C4-2B (cell line): ENCODE results near the gene KCNC1.

Experiments
- H3K27ac ChIP-seq: fragments of 450-650 bp; 2 replicates; pipeline ENCODE4 v1.5.1; 2017
- ZFX ChIP-seq: fragments of 450-650 bp; IDR thresholded peaks from 2 replicates; pipeline ENCODE4 v1.6.1; 2017
- TF ChIP-seq, protein P1 (sequence below): fragments of 450-650 bp; conservative IDR thresholded peaks from 2 replicates; pipeline ENCODE4 v1.5.1; 2017; ENCODE audit warnings: mild to moderate bottlenecking

The KCNC1 gene

DNA sequence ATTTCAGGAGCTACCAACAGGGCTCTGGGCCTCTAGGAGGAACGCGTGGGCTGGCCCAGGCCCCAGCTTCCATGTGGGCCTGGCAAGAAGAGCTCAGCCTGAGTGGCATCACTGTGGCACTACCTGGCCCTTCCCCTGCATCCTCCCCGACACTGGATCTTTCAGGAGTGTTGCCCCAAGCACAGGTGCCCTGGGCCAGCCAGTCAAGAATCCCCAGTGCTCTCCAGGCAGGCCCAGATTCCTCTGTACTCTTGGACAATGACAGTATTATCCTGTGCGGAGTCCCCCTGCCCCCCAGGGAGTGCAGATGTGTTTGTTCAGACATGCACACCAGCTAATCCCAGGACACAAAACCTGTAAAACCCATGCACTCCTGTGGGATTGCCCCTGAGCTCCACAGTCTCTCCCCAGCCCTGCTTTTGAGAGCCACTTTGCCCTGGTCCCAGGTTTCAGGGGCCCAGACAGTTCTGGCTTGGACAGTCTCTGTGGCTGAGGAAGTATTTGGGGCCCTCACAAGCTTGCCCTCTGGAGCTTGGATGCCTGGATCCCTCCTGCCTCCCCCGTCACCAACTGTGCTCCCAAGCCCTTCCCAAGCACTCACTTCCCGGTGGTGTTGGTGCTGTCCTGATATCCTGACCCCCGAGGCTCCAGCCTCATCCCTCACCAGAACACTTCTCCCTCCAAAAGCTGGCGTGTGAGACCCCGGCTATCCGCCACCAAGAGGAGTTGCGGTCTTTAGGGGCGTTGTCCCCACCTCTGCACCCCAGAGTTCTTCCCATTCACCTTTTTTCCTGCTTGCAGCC is 39.9 kb downstream of the KCNC1 start:
- H3K27ac ChIP-seq: no peak overlapping the region
- TF ChIP-seq, protein P1, sequence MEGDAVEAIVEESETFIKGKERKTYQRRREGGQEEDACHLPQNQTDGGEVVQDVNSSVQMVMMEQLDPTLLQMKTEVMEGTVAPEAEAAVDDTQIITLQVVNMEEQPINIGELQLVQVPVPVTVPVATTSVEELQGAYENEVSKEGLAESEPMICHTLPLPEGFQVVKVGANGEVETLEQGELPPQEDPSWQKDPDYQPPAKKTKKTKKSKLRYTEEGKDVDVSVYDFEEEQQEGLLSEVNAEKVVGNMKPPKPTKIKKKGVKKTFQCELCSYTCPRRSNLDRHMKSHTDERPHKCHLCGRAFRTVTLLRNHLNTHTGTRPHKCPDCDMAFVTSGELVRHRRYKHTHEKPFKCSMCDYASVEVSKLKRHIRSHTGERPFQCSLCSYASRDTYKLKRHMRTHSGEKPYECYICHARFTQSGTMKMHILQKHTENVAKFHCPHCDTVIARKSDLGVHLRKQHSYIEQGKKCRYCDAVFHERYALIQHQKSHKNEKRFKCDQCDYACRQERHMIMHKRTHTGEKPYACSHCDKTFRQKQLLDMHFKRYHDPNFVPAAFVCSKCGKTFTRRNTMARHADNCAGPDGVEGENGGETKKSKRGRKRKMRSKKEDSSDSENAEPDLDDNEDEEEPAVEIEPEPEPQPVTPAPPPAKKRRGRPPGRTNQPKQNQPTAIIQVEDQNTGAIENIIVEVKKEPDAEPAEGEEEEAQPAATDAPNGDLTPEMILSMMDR: no peak
- TF ChIP-seq ZFX: no peak

- no peak for TF ChIP-seq ZFX
- TF ChIP-seq, protein P1: no peak
Measured at GRCh38 chr11:17775035-17775348, 40.4 kb downstream of the KCNC1 start.

GRCh38 chr11:17775507-17776211 is 41.1 kb downstream of the KCNC1 start:
- TF ChIP-seq, protein P1: no peak
- TF ChIP-seq ZFX: no peak
- H3K27ac ChIP-seq: no peak overlapping the region

More at GRCh38 chr11:17775035-17775348, 40.4 kb downstream of the KCNC1 start:
- H3K27ac ChIP-seq: no peak overlapping the region

GRCh38 chr11:17776212-17776875 is 41.8 kb downstream of the KCNC1 start:
- TF ChIP-seq, protein P1: no peak
- no peak for TF ChIP-seq ZFX
- no peak overlapping the region for H3K27ac ChIP-seq

GRCh38 chr11:17777086-17777737 is 42.6 kb downstream of the KCNC1 start:
- H3K27ac ChIP-seq: no peak overlapping the region
- no peak for TF ChIP-seq ZFX
- TF ChIP-seq, protein P1: no peak

GRCh38 chr11:17777738-17778091 is 43.1 kb downstream of the KCNC1 start:
- no peak overlapping the region for H3K27ac ChIP-seq
- no peak for TF ChIP-seq ZFX
- TF ChIP-seq, protein P1: no peak
